ENCODE measurements around the gene LIX1L.

The LIX1L gene

GRCh38 chr1:145993618-145994390, 36.0 kb upstream of the LIX1L start:
- DNase-seq, result peak; percentile 6
- peak overlapping the region; percentile 85 for H3K4me3 ChIP-seq (ENCODE audit: low read length)
- no peak for TF ChIP-seq EZH2 (optimal IDR thresholded peaks at IDR 0.05; ENCODE audit: low read depth, low read length)
- TF ChIP-seq EZH2phosphoT487 (IDR thresholded peaks at IDR 0.05; ENCODE audit: low read length), result no peak
- TF ChIP-seq CTCF (IDR thresholded peaks at IDR 0.05; ENCODE audit: low read length), result no peak

GRCh38 chr1:145992958-145993617, 35.3 kb upstream of the LIX1L start:
- H3K4me3 ChIP-seq (ENCODE audit: low read length), result peak overlapping the region; percentile 85
- no peaks in the 10 kb centered on the region for H3K27me3 ChIP-seq (replicated peaks; ENCODE audit: insufficient read depth, low read length)
- H3F3A ChIP-seq (ENCODE audit: insufficient read depth, low read length), result peaks cover 78% of the 10 kb centered on the region
- H4K20me1 ChIP-seq (ENCODE audit: insufficient read depth, low read length), result peaks cover 18% of the 10 kb centered on the region; the same call in 1 of the 2 replicates
- no peaks in the 10 kb centered on the region for H3K9me2 ChIP-seq (replicated peaks; ENCODE audit: insufficient read depth, low read length)
- DNase-seq, result peak; percentile 5
- peaks cover 29% of the 10 kb centered on the region for H3K4me1 ChIP-seq (ENCODE audit: low read length)
- H3K4me2 ChIP-seq (ENCODE audit: low read depth, low read length), result peak overlapping the region; percentile 89
- no peak for TF ChIP-seq EZH2 (optimal IDR thresholded peaks at IDR 0.05; ENCODE audit: low read depth, low read length)
- TF ChIP-seq EZH2phosphoT487 (IDR thresholded peaks at IDR 0.05; ENCODE audit: low read length), result no peak
- TF ChIP-seq CTCF (IDR thresholded peaks at IDR 0.05; ENCODE audit: low read length), result no peak
- H3K79me2 ChIP-seq (ENCODE audit: low read length), result peaks cover 42% of the 10 kb centered on the region
- H3K9ac ChIP-seq (ENCODE audit: low read length), result no peak overlapping the region
- peaks cover 26% of the 10 kb centered on the region for H3K36me3 ChIP-seq (replicated peaks; ENCODE audit: insufficient read depth, low read length)
- H3K9me3 ChIP-seq (replicated peaks; ENCODE audit: insufficient read depth, low read length), result no peaks in the 10 kb centered on the region
- H2AFZ ChIP-seq (ENCODE audit: low read length), result no peak overlapping the region
- peak overlapping the region; percentile 11; the same call in 1 of the 2 replicates for H3K27ac ChIP-seq (ENCODE audit: low read length)

More at GRCh38 chr1:145993618-145994390, 36.0 kb upstream of the LIX1L start:
- Histone ChIP-seq H3K4me1 (ENCODE audit: low read length) (peaks cover 36% of the 10 kb centered on the region), H3K79me2 (ENCODE audit: low read length) (peaks cover 49% of the 10 kb centered on the region), H3K36me3 (replicated peaks; ENCODE audit: insufficient read depth, low read length) (peaks cover 26% of the 10 kb centered on the region), H2AFZ (ENCODE audit: low read length) (no peak overlapping the region), H3K27me3 (replicated peaks; ENCODE audit: insufficient read depth, low read length) (no peaks in the 10 kb centered on the region), H3K9ac (ENCODE audit: low read length) (peak overlapping the region; percentile 79; the same call in 1 of the 2 replicates), H3K9me2 (replicated peaks; ENCODE audit: insufficient read depth, low read length) (no peaks in the 10 kb centered on the region), H4K20me1 (ENCODE audit: insufficient read depth, low read length) (peaks cover 18% of the 10 kb centered on the region; the same call in 1 of the 2 replicates), H3K27ac (ENCODE audit: low read length) (no peak overlapping the region; the same call in 1 of the 2 replicates), H3K9me3 (replicated peaks; ENCODE audit: insufficient read depth, low read length) (no peaks in the 10 kb centered on the region), H3K4me2 (ENCODE audit: low read depth, low read length) (peak overlapping the region; percentile 89), H3F3A (ENCODE audit: insufficient read depth, low read length) (peaks cover 85% of the 10 kb centered on the region)

- TF ChIP-seq CTCF (IDR thresholded peaks at IDR 0.05; ENCODE audit: low read length) (no peak), EZH2 (optimal IDR thresholded peaks at IDR 0.05; ENCODE audit: low read depth, low read length) (no peak), EZH2phosphoT487 (IDR thresholded peaks at IDR 0.05; ENCODE audit: low read length) (no peak)
- Histone ChIP-seq H3K4me1 (ENCODE audit: low read length) (peaks cover 23% of the 10 kb centered on the region), H3K4me2 (ENCODE audit: low read depth, low read length) (peak overlapping the region; percentile 89; the same call in 1 of the 2 replicates), H3K9ac (ENCODE audit: low read length) (no peak overlapping the region), H4K20me1 (ENCODE audit: insufficient read depth, low read length) (peaks cover 18% of the 10 kb centered on the region; the same call in 1 of the 2 replicates), H3K9me3 (replicated peaks; ENCODE audit: insufficient read depth, low read length) (no peaks in the 10 kb centered on the region), H3K4me3 (ENCODE audit: low read length) (no peak overlapping the region), H2AFZ (ENCODE audit: low read length) (no peak overlapping the region), H3K27me3 (replicated peaks; ENCODE audit: insufficient read depth, low read length) (no peaks in the 10 kb centered on the region), H3F3A (ENCODE audit: insufficient read depth, low read length) (peaks cover 72% of the 10 kb centered on the region), H3K36me3 (replicated peaks; ENCODE audit: insufficient read depth, low read length) (peaks cover 26% of the 10 kb centered on the region), H3K9me2 (replicated peaks; ENCODE audit: insufficient read depth, low read length) (no peaks in the 10 kb centered on the region), H3K27ac (ENCODE audit: low read length) (peak overlapping the region; percentile 11; the same call in 1 of the 2 replicates), H3K79me2 (ENCODE audit: low read length) (peaks cover 42% of the 10 kb centered on the region)
- peak; percentile 49 for DNase-seq
Observed at GRCh38 chr1:145992502-145992936, 34.7 kb upstream of the LIX1L start.

All from MM.1S (cell line).